ENCODE data around the gene COL27A1.

Gene COL27A1

GRCh38 chr9:114172981-114173833, 17.9 kb downstream of the COL27A1 start:
- peaks cover 10% of the 10 kb centered on the region for H3K36me3 ChIP-seq (replicated peaks)
- no peak for DNase-seq (ENCODE audit: low spot score in 2 of 2)
- no peaks in the 10 kb centered on the region for H3K27me3 ChIP-seq (ENCODE audit: low read depth)
- H3K9me3 ChIP-seq = no peaks in the 10 kb centered on the region
- no peaks in the 10 kb centered on the region for H3K4me1 ChIP-seq
- in situ Hi-C loops (cut with MboI; ENCODE audit: low sequenced_read_pairs) = no loop called here
- H3K4me3 ChIP-seq = no peak overlapping the region

DNA sequence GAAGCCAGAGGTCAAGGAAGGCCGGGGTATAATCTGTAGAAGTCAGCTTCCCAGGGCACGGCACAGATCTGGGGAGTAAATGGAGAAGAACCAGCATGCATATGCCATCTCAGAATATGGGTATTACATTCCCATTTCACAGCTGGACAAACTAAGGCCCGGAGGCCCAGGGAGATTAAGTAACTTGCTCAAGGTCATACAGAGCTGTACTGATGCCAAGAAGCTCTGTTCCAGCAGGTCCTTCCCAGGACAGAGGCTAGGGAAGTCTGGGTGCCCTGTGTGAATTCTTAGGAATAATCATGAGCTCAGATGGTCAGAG, 19.2 kb downstream of the COL27A1 start:
- Histone ChIP-seq H3K4me3 (no peak overlapping the region), H3K4me1 (no peaks in the 10 kb centered on the region), H3K27me3 (ENCODE audit: low read depth) (no peaks in the 10 kb centered on the region), H3K9me3 (no peaks in the 10 kb centered on the region), H3K36me3 (replicated peaks) (peaks cover 16% of the 10 kb centered on the region)
- in situ Hi-C loops (cut with MboI; ENCODE audit: low sequenced_read_pairs) = no loop called here
- DNase-seq (ENCODE audit: low spot score in 2 of 2) = no peak

- DNase-seq (ENCODE audit: low spot score in 2 of 2) = no peak
Observed at GRCh38 chr9:114174876-114175771, 19.8 kb downstream of the COL27A1 start.

DNA sequence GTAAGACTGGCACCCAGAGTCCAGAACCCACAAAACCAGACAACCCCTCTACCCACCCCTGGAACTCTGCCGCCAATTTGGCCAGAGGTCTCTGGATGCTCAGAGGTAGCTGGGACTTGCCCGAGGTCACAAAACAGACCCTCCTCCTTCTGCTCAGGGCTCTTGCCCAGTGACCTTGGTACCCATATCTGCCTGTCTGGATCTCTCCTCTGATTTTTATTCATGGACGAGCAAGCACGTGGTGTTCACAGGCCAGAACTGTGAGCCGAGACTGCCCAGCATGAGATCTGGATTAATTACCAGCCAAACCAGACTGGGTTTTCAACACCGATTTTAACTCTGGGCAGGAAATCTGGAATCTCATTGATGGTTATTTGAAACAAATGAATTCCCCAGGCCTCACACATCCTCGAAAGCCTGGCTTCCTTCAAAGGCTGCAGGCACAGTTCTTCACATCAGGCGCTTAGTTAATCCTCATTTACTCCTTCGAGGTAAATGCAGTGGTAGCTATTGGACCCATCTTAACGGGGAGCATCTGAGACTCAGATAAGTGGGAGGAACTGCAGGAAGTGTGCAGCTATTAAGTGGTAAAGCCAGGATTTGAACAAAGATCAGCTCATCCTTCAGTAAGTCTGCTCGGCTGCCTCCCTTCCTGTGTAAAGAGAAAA, 21.4 kb downstream of the COL27A1 start:
- Histone ChIP-seq H3K36me3 (replicated peaks) (peaks cover 22% of the 10 kb centered on the region), H3K4me3 (no peak overlapping the region), H3K9me3 (no peaks in the 10 kb centered on the region), H3K4me1 (no peaks in the 10 kb centered on the region), H3K27me3 (ENCODE audit: low read depth) (no peaks in the 10 kb centered on the region)
- in situ Hi-C loops (cut with MboI; ENCODE audit: low sequenced_read_pairs) = no loop called here
- DNase-seq (ENCODE audit: low spot score in 2 of 2) = no peak

More at GRCh38 chr9:114174876-114175771, 19.8 kb downstream of the COL27A1 start:
- Histone ChIP-seq H3K4me1 (no peaks in the 10 kb centered on the region), H3K27me3 (ENCODE audit: low read depth) (no peaks in the 10 kb centered on the region), H3K9me3 (no peaks in the 10 kb centered on the region), H3K4me3 (no peak overlapping the region), H3K36me3 (replicated peaks) (peaks cover 16% of the 10 kb centered on the region)
- in situ Hi-C loops (cut with MboI; ENCODE audit: low sequenced_read_pairs) = no loop called here

DNA sequence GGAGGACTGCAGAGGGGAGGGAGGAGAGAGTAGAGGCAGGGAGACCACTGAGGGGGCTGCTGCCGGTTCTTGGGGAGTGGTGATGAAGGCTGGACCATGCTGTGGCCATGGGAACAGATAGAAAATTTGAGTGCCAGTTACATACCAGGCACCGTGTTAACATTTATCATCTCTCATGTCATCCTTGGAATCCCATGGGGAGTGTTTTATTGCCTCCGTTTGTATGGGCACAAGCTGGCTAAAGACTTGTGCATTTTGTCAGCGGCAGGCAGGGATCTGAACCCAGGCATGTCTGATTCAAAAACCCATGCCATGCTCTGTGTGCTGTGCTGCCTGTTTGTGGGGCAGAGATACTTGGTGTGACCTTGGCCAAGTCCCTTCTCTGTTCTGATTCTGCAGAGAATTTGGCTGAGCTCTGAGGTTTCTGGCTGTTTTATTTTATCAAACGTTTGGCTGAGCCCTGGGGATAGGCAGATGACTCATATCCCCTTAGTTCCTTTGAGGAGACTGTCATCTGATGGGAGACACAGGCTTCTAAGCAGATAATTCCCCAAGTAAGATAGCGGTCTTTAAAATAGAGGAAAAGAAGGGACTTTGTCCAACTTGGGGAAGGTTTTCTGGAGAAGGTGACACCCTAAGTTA, 22.2 kb downstream of the COL27A1 start:
- H3K36me3 ChIP-seq (replicated peaks) = peaks cover 23% of the 10 kb centered on the region
- no peak for DNase-seq (ENCODE audit: low spot score in 2 of 2)
- no peaks in the 10 kb centered on the region for H3K9me3 ChIP-seq
- in situ Hi-C loops (cut with MboI; ENCODE audit: low sequenced_read_pairs) = no loop called here
- no peaks in the 10 kb centered on the region for H3K27me3 ChIP-seq (ENCODE audit: low read depth)
- H3K4me3 ChIP-seq = no peak overlapping the region
- no peaks in the 10 kb centered on the region for H3K4me1 ChIP-seq

DNA sequence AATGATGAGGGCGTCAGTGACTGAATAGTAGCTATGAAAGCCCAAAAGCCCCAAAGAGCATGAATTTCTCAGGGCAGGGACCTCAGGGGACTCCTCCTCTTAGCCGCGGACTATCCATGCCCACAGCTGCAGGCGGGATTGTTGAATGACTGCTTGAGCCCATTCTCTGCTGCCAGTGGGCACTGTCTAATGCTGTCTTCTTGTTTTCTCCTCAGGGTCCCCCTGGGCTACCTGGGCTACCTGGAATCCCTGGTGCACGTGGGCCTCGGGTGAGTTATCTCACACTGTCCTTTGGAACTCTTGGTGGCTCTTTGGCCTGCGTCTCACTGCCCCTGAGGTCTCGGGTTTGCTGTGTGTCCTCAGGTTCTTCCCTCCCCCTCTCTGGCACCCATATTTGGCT, 22.7 kb downstream of the COL27A1 start:
- Histone ChIP-seq H3K36me3 (replicated peaks) (peaks cover 23% of the 10 kb centered on the region), H3K4me3 (no peak overlapping the region), H3K27me3 (ENCODE audit: low read depth) (no peaks in the 10 kb centered on the region), H3K9me3 (no peaks in the 10 kb centered on the region), H3K4me1 (no peaks in the 10 kb centered on the region)
- no peak for DNase-seq (ENCODE audit: low spot score in 2 of 2)
- in situ Hi-C loops (cut with MboI; ENCODE audit: low sequenced_read_pairs) = no loop called here

DNA sequence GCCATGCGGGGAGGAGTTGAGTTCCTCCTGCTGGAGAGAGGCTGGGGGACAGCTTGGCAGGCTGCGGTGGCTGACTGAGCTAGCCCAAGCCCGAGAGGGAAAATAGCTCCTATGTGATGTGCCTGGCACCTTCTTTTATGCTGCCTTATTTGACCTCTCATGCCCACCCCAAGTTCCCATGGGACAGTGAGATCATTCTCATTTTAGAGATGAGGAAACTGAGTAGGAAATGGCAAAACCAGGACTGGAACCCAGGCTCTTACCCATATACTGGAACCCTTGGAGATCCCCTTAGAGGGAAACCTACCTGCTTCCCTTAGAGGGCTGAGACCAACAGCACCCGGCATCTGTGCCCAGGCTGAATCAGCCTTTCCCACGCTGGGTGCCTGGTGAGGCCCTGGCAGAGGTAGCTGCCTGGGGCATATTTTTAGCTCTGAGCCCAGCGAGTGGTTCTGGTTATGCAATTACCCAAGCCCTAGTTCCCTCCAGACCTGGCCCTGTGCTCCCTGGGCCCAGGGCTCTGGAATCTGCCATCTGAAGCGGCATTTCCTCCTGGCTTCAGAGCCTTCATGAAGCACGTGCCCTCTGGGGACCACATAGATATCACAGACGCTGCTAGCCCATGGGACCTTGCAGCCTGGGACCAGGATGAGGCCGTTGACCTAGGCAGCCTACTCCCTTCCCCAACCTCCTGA, 23.6 kb downstream of the COL27A1 start:
- Histone ChIP-seq H3K27me3 (ENCODE audit: low read depth) (no peaks in the 10 kb centered on the region), H3K36me3 (replicated peaks) (peaks cover 23% of the 10 kb centered on the region), H3K9me3 (no peaks in the 10 kb centered on the region), H3K4me3 (no peak overlapping the region), H3K4me1 (no peaks in the 10 kb centered on the region)
- in situ Hi-C loops (cut with MboI; ENCODE audit: low sequenced_read_pairs) = no loop called here
- no peak for DNase-seq (ENCODE audit: low spot score in 2 of 2)

- no peaks in the 10 kb centered on the region for H3K9me3 ChIP-seq
- no peak for DNase-seq (ENCODE audit: low spot score in 2 of 2)
- in situ Hi-C loops (cut with MboI; ENCODE audit: low sequenced_read_pairs) = no loop called here
- no peak overlapping the region for H3K4me3 ChIP-seq
- peaks cover 29% of the 10 kb centered on the region for H3K36me3 ChIP-seq (replicated peaks)
- H3K4me1 ChIP-seq = no peaks in the 10 kb centered on the region
- no peaks in the 10 kb centered on the region for H3K27me3 ChIP-seq (ENCODE audit: low read depth)
Observed at GRCh38 chr9:114179516-114179915, 24.2 kb downstream of the COL27A1 start.

DNA sequence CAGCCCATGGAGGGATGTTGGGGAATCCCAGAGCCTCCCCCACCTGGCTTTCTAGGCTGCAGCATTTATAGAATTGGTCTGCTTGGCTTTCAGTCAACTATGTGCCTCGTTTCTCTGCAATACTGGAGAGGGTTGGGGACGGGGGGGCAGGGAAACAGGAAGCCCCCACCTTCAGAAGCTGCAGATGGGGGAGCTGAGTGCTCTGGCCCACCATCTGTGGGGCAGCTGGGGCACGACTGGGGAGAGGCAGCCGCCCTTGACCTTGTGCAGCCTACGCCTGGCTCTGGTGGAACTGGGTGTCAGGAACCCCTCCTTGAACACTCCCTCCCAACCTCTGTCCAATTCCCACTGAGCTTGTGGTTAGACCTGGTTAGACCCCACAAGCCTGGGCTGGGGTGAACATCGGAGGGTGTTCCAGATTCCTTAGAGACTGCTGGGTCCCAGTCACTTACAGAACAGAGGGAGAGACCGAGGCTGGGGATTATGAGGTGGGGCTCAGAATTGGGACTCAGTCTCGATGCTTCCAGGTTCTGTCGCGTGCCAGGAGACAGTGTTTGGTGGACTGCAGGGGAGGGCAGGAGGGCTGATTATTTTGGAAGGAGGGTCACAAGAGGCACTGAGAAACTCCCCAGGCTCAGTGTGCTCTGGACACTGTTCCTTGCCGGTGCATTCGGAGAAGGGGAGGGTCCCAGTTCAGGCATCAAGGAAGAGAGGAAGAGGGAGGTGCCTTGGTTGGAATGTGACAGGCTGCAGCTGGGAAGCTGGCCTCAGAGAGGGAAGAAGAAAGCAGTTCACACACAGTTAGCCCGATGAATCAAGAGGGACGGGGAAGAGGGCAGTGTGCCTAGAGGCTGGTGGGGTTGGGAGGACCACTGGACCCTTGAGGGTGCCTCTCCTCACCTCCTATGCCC, 25.6 kb downstream of the COL27A1 start:
- H3K27me3 ChIP-seq (ENCODE audit: low read depth) = no peaks in the 10 kb centered on the region
- peaks cover 32% of the 10 kb centered on the region for H3K36me3 ChIP-seq (replicated peaks)
- no peak for DNase-seq (ENCODE audit: low spot score in 2 of 2)
- H3K9me3 ChIP-seq = no peaks in the 10 kb centered on the region
- H3K4me3 ChIP-seq = no peak overlapping the region
- in situ Hi-C loops (cut with MboI; ENCODE audit: low sequenced_read_pairs) = no loop called here
- H3K4me1 ChIP-seq = no peaks in the 10 kb centered on the region

- Histone ChIP-seq H3K27me3 (ENCODE audit: low read depth) (no peaks in the 10 kb centered on the region), H3K36me3 (replicated peaks) (peaks cover 32% of the 10 kb centered on the region), H3K9me3 (no peaks in the 10 kb centered on the region), H3K4me3 (no peak overlapping the region), H3K4me1 (no peaks in the 10 kb centered on the region)
- in situ Hi-C loops (cut with MboI; ENCODE audit: low sequenced_read_pairs) = no loop called here
- no peak for DNase-seq (ENCODE audit: low spot score in 2 of 2)
Observed at GRCh38 chr9:114181607-114182409, 26.5 kb downstream of the COL27A1 start.

GRCh38 chr9:114183006-114183405, 27.7 kb downstream of the COL27A1 start:
- Histone ChIP-seq H3K36me3 (replicated peaks) (peaks cover 31% of the 10 kb centered on the region), H3K27me3 (ENCODE audit: low read depth) (no peaks in the 10 kb centered on the region), H3K4me1 (no peaks in the 10 kb centered on the region), H3K4me3 (no peak overlapping the region), H3K9me3 (no peaks in the 10 kb centered on the region)
- no peak for DNase-seq (ENCODE audit: low spot score in 2 of 2)
- in situ Hi-C loops (cut with MboI; ENCODE audit: low sequenced_read_pairs) = no loop called here

DNA sequence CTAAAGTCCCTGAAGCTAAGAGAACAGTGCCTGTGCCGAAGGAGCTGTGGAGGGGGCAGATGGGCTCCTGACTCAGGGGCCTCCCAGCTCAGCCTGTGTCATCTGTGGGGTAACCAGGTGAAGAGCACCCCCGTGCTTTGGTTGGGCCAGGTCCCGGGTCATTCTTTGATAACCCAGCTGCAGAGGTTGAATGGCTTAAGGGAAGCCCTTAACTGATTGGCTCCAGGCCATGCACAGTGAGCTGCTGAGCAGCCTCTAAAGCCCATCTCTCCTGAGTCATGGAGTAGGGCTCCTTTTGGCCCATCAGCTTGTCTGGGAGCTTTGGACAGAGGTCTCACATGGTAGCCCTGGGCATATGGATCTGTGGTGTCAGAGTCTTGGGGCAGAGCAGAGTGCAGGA, 28.7 kb downstream of the COL27A1 start:
- no peak for DNase-seq (ENCODE audit: low spot score in 2 of 2)
- Histone ChIP-seq H3K4me1 (no peaks in the 10 kb centered on the region), H3K36me3 (replicated peaks) (peaks cover 21% of the 10 kb centered on the region), H3K27me3 (ENCODE audit: low read depth) (no peaks in the 10 kb centered on the region), H3K9me3 (no peaks in the 10 kb centered on the region), H3K4me3 (no peak overlapping the region)
- in situ Hi-C loops (cut with MboI; ENCODE audit: low sequenced_read_pairs) = no loop called here

All from HAP-1 (cell line).